ENCODE results near the gene CATSPERB. TPM values are rescaled to one million over a fixed set of nuclear protein-coding genes. Genes with fewer than 3 reads are reported as not detected.

Gene CATSPERB
- polyA plus RNA-seq, 1 experiment: not detected

- Histone ChIP-seq H3K27me3 (ENCODE audit: control insufficient read depth, insufficient read depth, low read length) (no peaks in the 10 kb centered on the region; the same call in 1 of the 2 replicates), H3K4me3 (ENCODE audit: low read depth, low read length) (no peak overlapping the region), H3K36me3 (ENCODE audit: control insufficient read depth, insufficient read depth, low read length) (no peaks in the 10 kb centered on the region)
- TF ChIP-seq CTCF (IDR thresholded peaks at IDR 0.05; ENCODE audit: insufficient read depth, low read depth, low read length): no peak
- ChIA-PET POLR2A (no interaction called here), CTCF (interaction anchor here (0.7 kb wide), 1 partner anchor 8 kb away, joined by 3 read pairs; no protein-coding TSS in a partner anchor)
- DNase-seq (ENCODE audit: low read depth): no peak
These were observed 198.3 kb downstream of the CATSPERB start for GRCh38 chr14:91533623-91534022.

Small RNA genes lying within 50 kb of the gene (small RNA-seq; reads per million reads assigned to genes)
- gene AL133373.1 (ENCODE audit: insufficient read length, low read depth, low replicate concordance): not detected
- gene POLR3GP1 (ENCODE audit: insufficient read length, low read depth, low replicate concordance): not detected
- not detected for gene RF00012 (ENCODE audit: insufficient read length, low read depth, low replicate concordance)

Other genes with a start within 250 kb of the CATSPERB start
- gene PPP4R3A, start 221.8 kb downstream of the CATSPERB start, polyA plus RNA-seq (2011; rRNA removed): 18.3 and 36.1 TPM in 2 replicates
- 0.05 and 0.18 TPM in 2 replicates for gene TC2N, start 135.4 kb upstream of the CATSPERB start, polyA plus RNA-seq (2011; rRNA removed)
- gene FBLN5, start 215.6 kb upstream of the CATSPERB start, polyA plus RNA-seq (2011; rRNA removed): 135 and 158 TPM in 2 replicates

Measured in BJ (cell line).